Superior temporal gyrus (tissue), 1 donor: Measurements from ENCODE around the gene ACBD5.
"Not testable (repeated sequence)": the region's sequence is repeated elsewhere in the genome, so short reads cannot be mapped to it uniquely, and the experiment has no call there.

ENCODE experiments used
- DNase-seq: peaks from one replicate; pipeline ENCODE4 v3.0.0-alpha.2; 2016; ENCODE audit errors: extremely low spot score

The ACBD5 gene, protein sequence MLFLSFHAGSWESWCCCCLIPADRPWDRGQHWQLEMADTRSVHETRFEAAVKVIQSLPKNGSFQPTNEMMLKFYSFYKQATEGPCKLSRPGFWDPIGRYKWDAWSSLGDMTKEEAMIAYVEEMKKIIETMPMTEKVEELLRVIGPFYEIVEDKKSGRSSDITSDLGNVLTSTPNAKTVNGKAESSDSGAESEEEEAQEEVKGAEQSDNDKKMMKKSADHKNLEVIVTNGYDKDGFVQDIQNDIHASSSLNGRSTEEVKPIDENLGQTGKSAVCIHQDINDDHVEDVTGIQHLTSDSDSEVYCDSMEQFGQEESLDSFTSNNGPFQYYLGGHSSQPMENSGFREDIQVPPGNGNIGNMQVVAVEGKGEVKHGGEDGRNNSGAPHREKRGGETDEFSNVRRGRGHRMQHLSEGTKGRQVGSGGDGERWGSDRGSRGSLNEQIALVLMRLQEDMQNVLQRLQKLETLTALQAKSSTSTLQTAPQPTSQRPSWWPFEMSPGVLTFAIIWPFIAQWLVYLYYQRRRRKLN

DNA sequence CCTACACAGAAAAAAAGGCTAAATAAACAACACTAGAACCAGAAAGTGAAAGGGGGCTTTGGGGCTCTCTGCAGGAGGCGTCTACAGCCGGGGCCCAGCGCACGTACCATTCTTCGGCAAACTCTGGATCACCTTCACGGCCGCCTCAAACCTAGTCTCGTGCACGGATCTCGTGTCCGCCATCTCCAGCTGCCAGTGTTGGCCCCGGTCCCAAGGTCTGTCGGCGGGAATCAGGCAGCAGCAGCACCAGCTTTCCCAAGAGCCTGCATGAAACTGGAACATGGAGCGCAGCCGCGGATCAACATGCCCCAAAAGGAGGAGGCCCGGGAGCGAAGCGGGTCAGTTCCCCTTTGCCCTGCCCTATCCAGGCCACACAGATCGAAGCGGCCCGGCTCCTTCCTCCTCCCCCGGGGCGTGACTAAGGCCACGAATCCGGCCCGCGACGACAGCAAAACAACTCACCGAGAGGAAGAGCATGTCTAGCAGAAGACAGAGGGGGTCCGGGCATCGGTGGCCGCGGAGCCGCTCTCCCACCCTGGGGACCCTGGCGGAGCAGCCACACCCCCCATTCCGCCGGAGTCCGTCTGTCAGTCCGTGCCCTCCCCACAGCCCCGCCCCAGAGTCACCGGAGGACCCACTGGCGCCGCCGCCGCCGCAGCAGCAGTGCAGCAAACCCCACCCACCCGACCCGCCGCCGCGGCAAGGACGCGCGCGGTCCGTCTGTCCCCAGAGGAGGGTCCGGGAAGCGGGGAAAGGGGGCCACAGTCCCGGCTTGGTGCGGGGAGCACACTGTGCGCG is at the start of gene ACBD5:
Gene ACBD5 (minus strand): TSS at position 586 of the 798 bp plus-strand sequence. CDS start 109 bp downstream, at position 477.
- DNase-seq = peak; percentile 67

DNA sequence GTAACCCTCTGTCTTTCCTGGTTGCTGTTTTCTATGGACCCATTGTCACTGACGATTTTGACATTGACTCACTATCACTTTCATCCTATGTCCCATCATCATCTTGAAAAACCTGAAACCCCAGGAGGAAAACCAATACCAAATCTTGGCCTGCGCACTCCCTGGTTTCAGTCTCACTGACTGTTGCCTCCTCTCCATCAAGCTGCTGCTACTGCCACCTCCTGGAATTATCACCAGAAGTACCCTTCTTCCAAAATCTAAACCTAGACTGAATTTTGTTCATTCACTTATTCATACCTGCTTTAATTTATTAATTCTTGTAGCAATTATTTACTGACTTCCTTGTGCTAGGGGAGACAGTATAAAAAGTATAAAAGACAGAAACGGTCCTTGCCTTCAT is 44.5 kb upstream of the ACBD5 start:
- DNase-seq = no peak

DNA sequence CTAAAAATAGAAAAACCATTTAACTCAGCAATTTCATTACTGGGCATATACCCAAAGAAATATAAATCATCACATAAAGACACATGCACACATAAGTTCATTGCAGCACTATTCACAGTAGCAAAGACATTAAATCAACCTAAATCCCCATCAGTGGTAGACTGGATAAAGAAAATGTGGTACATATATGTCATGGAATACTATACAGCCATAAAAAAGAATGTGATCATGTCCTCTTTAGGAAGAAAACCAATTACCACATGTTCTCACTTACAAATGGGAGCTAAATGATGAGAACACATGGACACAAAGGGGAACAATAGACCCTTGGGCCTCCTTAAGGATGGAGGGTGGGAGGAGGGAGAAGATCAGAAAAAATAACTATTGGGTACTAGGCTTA is 36.0 kb upstream of the ACBD5 start:
- no peak for DNase-seq

DNA sequence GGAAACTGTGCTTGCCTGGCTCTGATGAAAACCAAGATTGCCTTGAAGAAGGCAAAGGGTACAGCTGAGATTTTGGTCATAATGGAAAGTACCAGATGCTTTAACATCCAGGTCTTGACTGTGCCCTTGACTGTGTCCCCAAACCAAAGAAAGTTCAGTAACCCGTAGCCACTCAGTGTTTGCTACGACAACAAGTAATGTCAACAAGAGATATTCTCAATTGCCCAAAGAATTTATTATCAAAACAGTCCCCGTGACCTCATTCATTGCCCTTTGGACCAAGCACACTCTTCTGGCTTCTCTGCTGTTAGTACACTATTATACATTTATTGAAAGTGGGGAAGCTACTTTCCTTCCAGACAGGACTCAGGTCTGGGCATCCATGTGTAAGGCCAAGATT is 25.4 kb upstream of the ACBD5 start:
- DNase-seq = not testable (repeated sequence)

DNA sequence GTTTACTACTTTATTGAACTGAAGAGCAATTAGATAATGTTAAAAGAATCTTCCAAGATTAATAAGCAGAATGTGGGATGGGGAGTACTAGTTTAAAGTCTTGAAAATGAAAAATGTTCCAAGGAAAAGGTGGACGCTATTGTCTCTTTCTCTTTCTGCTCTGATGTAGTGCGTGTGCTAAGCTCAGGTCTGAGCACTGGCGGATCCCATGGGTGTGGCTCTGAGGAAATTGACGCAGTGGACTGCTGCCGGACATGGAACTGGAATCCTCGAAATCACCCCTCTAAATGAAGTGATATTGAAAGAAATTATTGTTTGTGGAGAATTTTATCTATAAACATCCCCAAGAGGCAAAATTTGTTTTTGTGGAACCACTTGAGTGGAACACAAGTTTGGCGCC is 22.2 kb upstream of the ACBD5 start:
- not testable (repeated sequence) for DNase-seq

DNA sequence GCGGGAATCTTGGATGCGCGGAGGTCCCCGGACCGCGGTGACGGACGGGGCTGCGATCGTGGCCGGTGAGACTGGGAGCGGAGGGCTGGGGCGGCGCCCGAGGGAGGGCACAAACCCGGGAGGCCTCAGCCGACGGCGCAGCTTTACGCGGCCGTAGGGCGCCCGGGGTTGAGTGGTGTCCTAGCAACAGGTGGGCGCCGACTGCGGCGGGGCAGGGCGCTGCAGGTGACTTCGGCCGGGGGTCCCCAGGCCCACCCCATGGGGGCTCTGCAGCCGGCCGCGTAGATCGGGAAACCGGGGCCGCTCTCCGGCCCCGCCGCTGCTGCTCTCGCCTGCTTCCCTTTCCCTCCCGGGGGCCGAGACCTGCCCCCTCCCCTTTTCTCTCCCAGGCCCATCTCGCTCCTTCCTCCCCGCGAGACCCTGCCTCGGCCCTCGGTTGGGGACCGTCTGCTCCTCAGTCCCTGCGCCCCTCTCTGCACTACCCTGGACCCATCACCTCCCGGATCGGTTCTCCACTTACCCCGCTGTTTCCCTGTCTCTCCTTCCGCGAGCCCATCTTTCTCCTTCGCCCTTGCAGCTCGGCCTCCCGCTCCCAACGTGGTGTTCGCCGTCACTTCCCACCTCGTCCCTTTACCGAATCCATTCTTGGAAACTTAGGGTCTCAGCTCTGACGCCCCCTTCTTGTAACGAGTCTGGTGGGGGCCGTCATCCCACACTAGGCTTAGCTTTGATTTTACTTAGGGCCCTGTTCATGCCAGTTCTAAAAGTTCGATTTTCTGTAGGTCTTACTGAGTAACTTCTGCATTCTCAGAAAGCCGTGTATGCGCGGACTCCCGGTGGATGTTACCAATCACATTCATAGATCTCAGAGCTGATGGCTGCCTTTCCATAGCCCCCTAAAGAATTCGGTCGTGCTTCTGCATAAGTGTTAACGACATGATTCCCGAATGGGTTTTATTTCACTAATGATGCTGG is 18.5 kb upstream of the ACBD5 start:
- no peak for DNase-seq

DNA sequence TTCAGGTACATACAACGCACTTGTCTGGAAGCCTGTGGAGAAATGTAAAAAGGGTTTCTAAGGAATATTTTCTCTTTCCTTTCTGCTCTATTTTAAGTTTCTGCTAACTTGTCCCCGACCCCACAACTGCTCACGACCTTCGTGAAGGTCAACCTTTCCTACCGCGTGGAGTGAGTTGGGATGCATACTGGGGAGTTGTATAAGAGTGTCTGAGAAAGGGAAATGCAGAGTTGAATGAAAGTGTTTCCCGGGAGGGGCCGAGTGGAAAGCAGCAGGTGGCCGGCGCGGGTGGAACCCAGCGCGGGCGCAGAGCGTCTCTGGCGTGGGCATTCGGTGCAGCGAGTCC is 17.9 kb upstream of the ACBD5 start:
- DNase-seq = no peak

DNA sequence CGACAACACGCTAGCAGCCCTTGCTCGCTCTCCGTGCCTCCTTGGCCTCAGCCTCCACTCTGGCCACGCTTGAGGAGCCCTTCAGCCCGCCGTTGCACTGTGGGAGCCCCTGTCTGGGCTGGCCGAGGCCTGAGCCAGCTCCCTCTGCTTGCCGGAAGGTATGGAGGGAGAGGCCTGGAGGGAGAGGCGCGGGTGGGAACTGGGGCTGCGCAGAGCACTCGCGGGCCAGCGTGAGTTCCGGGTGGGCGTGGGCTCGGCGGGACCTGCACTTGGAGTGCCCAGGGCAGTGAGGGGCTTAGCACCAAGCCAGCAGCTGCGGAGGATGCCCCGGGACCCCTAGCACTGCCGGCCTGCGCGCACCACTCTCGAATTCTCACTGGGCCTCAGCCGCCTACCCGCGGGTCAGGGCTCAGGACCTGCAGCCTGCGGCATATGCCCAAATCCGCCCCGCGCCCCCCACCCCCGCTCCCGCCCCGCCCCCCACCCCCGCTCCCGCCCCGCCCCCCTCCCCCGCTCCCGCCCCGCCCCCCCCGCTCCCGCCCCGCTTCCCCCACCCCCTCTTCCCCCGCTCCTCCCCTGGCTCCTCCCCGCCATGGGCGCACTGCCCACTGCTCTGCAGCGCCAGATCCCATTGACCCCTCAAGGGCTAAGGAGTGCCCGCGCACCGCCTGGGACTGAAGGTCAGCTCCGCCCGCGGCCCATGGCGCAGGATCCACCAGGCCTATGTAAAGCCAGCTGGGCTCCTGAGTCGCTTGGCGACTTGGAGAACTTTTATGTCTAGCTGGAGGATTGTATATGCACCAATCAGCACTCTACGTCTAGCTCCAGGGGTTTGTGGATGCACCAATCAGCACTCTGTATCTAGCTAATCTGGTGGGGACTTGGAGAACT is 15.9 kb upstream of the ACBD5 start:
- DNase-seq = no peak

DNA sequence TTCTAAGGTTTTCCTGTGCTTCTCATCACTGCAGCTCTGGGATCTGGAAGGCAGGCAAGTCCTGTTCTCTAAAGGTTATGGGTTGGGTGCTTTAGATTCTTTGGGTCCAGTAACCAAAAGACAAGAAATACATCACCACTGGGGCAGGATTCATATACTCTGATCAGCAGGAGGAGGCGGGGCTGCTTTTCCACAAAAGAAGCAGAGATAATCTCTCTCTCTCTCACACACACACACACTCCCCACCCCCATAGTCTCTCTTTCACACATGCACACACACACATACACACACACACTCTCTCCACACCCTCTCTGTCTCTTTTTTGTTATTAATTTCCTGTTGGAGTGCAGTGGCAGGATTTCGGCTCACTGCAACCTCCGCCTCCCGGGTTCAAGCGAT is 13.0 kb upstream of the ACBD5 start:
- DNase-seq = no peak

DNA sequence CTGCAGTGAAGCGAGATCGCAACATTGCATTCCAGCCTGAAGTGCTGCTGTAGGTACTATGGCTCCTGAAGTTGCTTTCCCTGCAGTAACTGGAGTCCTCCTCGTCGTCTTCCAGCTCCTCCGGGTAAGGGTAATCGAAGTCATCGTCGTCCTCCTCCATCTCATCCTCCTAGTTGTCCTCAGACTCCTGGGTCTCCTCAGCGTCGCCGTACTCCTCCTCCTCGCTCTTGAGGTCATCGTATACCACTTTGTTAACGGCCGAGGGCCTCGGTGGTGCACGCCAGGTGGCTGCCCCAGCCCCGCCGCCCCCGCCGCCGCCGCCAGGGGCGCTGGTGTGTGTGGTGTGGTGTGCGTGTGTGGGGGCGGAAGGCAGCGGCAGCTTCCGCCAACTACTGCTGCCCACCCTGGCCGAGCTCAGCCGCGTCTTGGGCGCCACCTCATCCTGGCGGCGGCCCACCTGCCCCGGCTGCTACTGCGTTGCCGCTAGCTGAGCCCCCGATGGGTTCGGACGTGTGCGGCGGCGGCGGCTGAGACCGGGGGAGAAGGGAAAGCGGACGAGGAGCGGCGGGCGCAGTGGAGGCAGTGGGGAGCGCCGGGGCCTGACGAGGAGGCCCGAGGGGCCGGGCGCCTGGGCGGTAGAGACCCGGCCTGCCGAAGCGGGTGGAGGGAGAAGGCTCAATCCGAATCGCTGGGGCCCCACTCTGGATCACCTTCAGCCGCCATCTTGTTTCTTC is 11.8 kb upstream of the ACBD5 start:
- no peak for DNase-seq

DNA sequence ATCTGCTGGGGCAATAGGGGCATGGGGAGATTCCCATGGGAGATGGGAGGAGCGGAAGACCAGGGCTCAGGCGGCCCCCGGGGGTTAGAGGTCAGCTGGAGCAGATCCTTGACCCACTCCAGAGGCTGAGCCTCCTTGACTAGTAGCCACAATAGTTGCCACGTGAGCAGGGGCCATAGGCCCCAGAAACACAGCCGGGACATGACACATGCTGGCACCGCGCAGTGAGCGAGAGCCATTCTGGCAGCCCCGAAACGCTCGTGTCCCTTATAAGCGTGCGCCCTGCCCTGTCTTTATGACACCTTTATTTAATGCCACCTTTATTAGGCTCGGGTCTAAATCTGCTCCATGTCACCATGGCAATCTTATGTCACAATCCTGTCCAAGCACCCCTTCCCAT is 11.0 kb upstream of the ACBD5 start:
- DNase-seq = no peak

DNA sequence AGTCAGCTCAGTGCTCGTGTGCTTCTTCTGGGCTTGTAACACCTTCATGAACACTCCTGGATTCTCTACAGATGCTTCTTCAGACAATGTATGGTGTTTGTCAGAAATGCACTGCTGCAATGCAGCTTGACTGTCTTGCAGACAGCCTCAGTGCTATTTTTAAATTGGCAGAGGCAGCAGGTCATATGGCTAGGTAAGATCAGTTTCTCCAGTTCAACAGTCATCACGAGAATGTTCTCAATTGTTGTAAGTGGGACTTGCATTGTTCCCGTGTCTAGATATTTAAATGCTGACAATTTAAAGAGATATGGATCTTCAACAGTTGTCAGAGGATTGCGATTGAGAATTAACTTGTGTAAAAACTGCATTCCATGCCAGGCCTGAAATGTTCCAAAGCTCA is 7.6 kb upstream of the ACBD5 start:
- DNase-seq = no peak

DNA sequence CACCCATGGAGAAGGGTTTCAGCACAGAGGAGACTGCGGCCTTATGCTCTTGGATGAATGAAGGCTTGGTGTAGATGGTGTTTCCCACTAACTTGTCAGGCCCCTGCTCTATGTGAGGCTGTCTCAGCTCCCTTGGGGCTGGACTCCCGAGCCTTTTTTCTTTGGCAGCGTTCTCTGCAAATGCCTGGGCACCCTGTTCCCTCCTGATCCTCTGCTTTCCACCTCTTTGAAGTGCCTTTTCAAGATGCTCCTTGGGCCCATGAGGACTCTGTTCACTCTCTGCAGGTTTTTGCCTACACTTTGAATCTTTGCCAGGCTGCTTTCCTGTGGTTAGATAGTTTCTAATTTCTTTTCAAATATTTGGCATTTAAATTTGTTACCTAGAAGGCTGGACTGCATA is 6.8 kb upstream of the ACBD5 start:
- no peak for DNase-seq

DNA sequence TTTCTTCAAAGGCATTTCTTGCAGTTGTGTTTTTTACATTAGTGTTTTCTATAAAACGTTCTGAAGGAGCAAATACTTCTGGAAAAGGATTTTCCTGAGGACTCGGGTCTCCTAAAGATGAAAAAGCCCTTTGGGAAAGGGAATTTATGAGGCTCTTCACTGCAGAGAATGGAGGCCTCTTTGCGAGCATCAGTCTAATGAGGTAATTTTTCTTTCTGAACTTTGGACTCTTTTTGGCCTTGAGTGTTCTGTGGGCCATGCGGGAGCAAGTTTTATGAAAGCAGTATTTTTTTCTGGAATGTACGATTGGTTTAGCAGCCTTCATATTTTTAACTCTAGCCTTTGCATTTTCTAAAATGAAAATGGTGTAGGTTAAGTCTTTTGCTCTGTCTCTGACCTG is 6.4 kb upstream of the ACBD5 start:
- DNase-seq = no peak

DNA sequence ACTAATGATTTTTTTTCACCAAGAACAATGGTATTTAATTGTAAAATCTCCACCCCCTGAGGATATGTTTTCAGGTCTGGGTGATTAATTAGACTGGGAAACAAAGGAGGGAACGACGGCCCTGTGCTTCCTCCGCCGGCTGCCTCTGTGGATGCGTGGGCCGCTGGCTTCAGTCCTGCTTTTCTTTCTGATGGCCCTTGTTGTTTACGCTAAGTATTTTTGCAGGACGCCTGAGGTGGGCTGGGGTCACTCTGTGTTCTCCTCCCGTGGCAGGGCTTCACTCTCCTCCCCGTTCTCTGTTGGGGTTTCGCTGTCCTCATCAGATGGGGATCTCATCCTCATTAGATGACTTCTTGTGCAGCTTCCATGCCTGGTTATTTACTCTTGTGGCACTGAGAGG is 5.2 kb upstream of the ACBD5 start:
- DNase-seq = no peak

DNA sequence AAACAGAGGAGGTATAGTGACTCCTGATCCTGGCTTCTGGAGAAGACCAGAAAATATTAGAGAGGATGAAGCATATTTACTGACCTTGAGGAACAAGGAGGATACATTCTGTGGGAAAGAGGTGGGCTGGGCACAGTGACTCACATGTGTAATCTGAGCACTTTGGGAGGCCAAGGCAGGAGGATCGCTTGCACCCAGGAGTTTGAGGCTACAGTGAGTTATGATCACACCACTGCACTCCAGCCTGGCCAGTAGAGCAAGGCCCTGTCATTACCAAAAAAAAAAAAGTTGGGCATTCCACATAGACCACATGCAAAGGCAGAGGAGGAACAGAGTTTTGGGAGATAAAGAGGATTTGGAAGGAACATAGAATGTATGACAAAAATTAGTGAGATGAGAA is 4.4 kb upstream of the ACBD5 start:
- no peak for DNase-seq

DNA sequence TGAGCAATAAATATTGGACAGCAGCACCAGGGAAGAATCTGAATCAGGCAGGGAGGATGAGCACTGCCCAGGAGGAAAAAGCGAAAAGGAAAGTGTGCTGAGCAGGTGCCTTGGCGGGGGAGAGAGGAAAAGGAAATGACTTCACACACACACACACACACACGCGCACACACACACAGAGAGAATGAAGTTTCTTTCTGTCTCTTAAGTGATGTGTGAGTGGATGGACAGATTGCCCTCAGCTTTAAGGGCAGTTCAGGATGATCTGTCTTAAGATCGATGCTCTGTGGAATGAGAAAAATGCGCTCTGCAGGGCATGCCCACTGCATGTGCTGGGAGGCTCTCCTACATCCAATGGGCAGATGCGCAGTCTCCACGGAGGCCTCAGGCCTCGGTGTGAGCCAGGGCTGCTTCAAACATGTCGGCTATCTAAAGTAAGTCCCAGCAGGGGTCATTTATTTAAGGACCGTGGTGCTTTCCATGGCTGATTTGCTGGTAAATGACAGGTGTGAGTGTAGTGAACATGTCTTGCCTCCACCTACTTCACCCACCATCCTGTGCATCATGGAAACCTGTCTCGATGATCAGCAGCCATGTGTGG is 2.5 kb upstream of the ACBD5 start:
- peak; percentile 85 for DNase-seq

DNA sequence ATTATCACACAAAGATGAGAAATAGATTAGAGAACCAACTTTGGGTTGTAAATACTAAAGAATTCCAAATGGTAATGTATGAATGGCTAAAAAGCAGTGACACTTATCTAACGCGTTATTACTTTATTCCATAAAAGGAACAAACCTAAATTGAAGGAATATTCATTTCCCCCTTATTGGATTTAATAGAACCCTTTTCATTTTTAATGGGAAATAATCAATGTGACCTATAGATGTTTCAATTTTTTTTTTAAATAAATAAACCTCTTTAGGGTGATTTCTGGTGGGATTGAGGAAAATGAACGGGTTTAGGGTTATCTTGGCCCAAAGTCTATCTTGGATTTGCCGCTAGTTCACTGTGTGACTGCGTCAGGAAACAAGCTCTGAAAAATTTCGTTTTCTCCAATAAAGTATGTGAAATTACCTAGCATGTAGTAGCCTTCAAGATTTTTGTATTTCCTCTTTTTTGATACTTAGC is 1.9 kb upstream of the ACBD5 start:
- no peak for DNase-seq

DNA sequence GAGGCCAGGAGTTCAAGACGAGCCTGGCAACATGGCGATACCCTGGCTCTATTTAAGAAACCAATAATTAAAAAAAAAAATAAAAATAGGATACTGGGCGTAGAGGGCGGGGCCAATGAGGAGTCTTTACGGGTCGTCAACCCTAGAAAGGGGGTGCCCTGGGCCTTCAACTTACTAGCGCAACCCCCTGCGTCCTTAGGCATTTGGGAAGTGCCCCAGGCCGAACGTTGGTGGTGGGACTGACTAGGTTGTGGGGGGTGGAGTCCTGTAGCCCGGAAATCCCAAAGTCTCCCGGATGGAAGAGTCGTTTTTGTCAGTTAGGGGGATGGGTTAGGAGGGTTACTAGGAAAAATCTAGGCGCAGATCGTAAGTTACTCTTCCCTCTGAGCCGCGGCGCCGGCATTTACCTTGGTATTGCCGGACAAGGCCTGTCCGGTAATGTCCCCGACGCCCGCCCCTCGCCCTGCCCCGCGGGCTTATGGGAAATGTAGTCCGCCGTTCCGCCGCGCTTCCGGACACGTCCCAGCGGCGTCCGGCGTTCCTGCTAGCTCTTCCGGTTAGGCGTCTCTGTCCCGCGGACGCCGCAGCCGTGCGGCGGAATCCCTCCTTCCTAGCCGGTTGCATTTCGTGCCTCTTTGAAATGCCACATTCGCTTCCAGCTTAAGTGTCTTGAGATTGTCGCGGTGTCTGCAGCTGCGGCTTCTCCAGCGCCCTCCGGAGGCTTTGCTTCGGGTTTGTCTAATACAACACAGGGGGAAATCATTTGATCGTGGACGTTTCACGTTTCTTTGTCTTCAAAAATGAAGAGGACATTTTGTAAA is 1.3 kb upstream of the ACBD5 start:
- peak; percentile 97 for DNase-seq
